Neural cell (in vitro differentiated cells): ENCODE data around the gene ANO1. TPM values are rescaled to one million over a fixed set of nuclear protein-coding genes. Genes with fewer than 3 reads are reported as not detected.

Source experiments
- H2AFZ ChIP-seq: fragments of 200-600, 300-800 bp; sonication (generic), shearing (Covaris generic); 2 replicates; pipeline ENCODE4 v1.6.0; 2014; ENCODE audit warnings: low read depth, mild to moderate bottlenecking, antibody characterized with exemption, low read length, moderate library complexity
- H3F3A ChIP-seq: fragments of 200-600 bp; shearing (Covaris generic); 2 replicates; pipeline ENCODE4 v1.6.1; 2016; ENCODE audit warnings: mild to moderate bottlenecking, moderate library complexity, mixed read lengths, antibody characterized with exemption, low read length; ENCODE audit not compliant: insufficient read depth, poor library complexity, severe bottlenecking
- H3K27ac ChIP-seq: fragments of 200-600, 300-800 bp; sonication (generic), shearing (Covaris generic); 2 replicates; pipeline ENCODE4 v1.5.1; 2014; ENCODE audit warnings: mild to moderate bottlenecking, low read length, moderate library complexity
- H3K27me3 ChIP-seq: fragments of 300-800, 200-600 bp; sonication (generic), shearing (Covaris generic); 2 replicates; pipeline ENCODE4 v1.6.0; 2014; ENCODE audit warnings: mild to moderate bottlenecking, low read depth, low read length, moderate library complexity; ENCODE audit not compliant: insufficient read depth
- H3K36me3 ChIP-seq: fragments of 300-800, 200-600 bp; sonication (generic), shearing (Covaris generic); 2 replicates; pipeline ENCODE4 v1.5.1; 2014; ENCODE audit warnings: mild to moderate bottlenecking, antibody characterized with exemption, low read length, moderate library complexity; ENCODE audit not compliant: insufficient read depth
- H3K4me2 ChIP-seq: fragments of 300-800, 200-600 bp; sonication (generic), shearing (Covaris generic); 2 replicates; pipeline ENCODE4 v1.6.0; 2014; ENCODE audit warnings: mild to moderate bottlenecking, low read length
- H3K4me3 ChIP-seq: fragments of 300-800, 200-600 bp; sonication (generic), shearing (Covaris generic); 2 replicates; pipeline ENCODE4 v1.5.1; 2014; ENCODE audit warnings: mild to moderate bottlenecking, low read length, moderate library complexity
- H3K79me2 ChIP-seq: fragments of 200-600 bp; shearing (Covaris generic); replicated peaks from 2 replicates; pipeline ENCODE4 v1.6.0; 2014; ENCODE audit warnings: mild to moderate bottlenecking, low read length, moderate library complexity; ENCODE audit not compliant: insufficient read depth
- H3K9ac ChIP-seq: fragments of 300-800, 200-600 bp; sonication (generic), shearing (Covaris generic); 2 replicates; pipeline ENCODE4 v1.6.1; 2016; ENCODE audit warnings: mild to moderate bottlenecking, low read length, mixed read lengths
- H3K9me2 ChIP-seq: fragments of 200-600 bp; shearing (Covaris generic); 2 replicates; pipeline ENCODE4 v1.6.1; 2016; ENCODE audit warnings: mild to moderate bottlenecking, low read length, mixed read lengths; ENCODE audit not compliant: insufficient read depth
- H3K9me3 ChIP-seq: fragments of 200-600, 300-800 bp; sonication (generic), shearing (Covaris generic); 2 replicates; pipeline ENCODE4 v1.6.1; 2016; ENCODE audit warnings: mild to moderate bottlenecking, mixed run types, low read length, moderate library complexity, mixed read lengths
- H4K20me1 ChIP-seq: fragments of 200-600 bp; shearing (Covaris generic); 2 replicates; pipeline ENCODE4 v1.6.1; 2016; ENCODE audit warnings: mild to moderate bottlenecking, mixed run types; ENCODE audit not compliant: insufficient read depth
- EP300 ChIP-seq: fragments of 450-650 bp; conservative IDR thresholded peaks from 2 replicates; pipeline ENCODE4 v1.6.1; 2014; ENCODE audit warnings: antibody characterized with exemption, mild to moderate bottlenecking, moderate library complexity; ENCODE audit not compliant: poor library complexity, severe bottlenecking
- EZH2 ChIP-seq: fragments of 200-600, 300-800 bp; shearing (Covaris generic), sonication (generic); IDR thresholded peaks from 2 replicates; pipeline ENCODE4 v1.6.1; 2014; ENCODE audit warnings: antibody characterized with exemption, low read length, borderline replicate concordance, mild to moderate bottlenecking; ENCODE audit not compliant: insufficient read depth, poor library complexity, severe bottlenecking
- MXI1 ChIP-seq: fragments of 450-650 bp; conservative IDR thresholded peaks from 2 replicates; pipeline ENCODE4 v1.6.1; 2014; ENCODE audit warnings: antibody characterized with exemption, mild to moderate bottlenecking; ENCODE audit not compliant: poor library complexity, severe bottlenecking
- POLR2AphosphoS5 ChIP-seq: IDR thresholded peaks from 2 replicates; pipeline ENCODE4 v1.6.1; 2012
- RAD21 ChIP-seq: fragments of 450-650 bp; conservative IDR thresholded peaks from 2 replicates; pipeline ENCODE4 v1.6.1; 2014; ENCODE audit warnings: antibody characterized with exemption, mild to moderate bottlenecking, moderate library complexity
- SMC3 ChIP-seq: fragments of 450-650 bp; conservative IDR thresholded peaks from 2 replicates; pipeline ENCODE4 v1.6.1; 2014; ENCODE audit warnings: antibody characterized with exemption, mild to moderate bottlenecking, moderate library complexity; ENCODE audit not compliant: poor library complexity
- TAF1 ChIP-seq: IDR thresholded peaks from 2 replicates; pipeline ENCODE4 v1.6.1; 2012; ENCODE audit warnings: low read depth
- polyA plus RNA-seq: library from polyadenylated mRNA; depleted of rRNA; stranded (reverse); fragments of >200 nt; gene quantifications from 2 replicates; pipeline ENCODE4 v1.2.3, GENCODE V29; 2014
- TF ChIP-seq, protein P1 (sequence below): IDR thresholded peaks from 2 replicates; pipeline ENCODE4 v1.6.1; 2012; ENCODE audit warnings: borderline replicate concordance
- TF ChIP-seq, protein P2 (sequence below): fragments of 450-650 bp; IDR thresholded peaks from 2 replicates; pipeline ENCODE4 v1.5.1; 2014; ENCODE audit warnings: antibody characterized with exemption, mild to moderate bottlenecking, moderate library complexity; ENCODE audit not compliant: poor library complexity, severe bottlenecking

The ANO1 gene
- polyA plus RNA-seq, 1 donor from 2014 or later, result not detected

GRCh38 chr11:70049045-70049444 lies 29.1 kb upstream of the ANO1 start:
- H4K20me1 ChIP-seq, result no peaks in the 10 kb centered on the region
- H2AFZ ChIP-seq, result no peak overlapping the region
- no peak overlapping the region for H3K27ac ChIP-seq
- no peak overlapping the region for H3K4me3 ChIP-seq
- no peaks in the 10 kb centered on the region for H3K9me2 ChIP-seq
- H3K9ac ChIP-seq, result no peak overlapping the region
- no peaks in the 10 kb centered on the region for H3K79me2 ChIP-seq
- H3F3A ChIP-seq, result no peaks in the 10 kb centered on the region
- no peak overlapping the region for H3K4me2 ChIP-seq
- no peaks in the 10 kb centered on the region for H3K27me3 ChIP-seq
- no peaks in the 10 kb centered on the region for H3K9me3 ChIP-seq
- H3K36me3 ChIP-seq, result no peaks in the 10 kb centered on the region
- no peak for TF ChIP-seq SMC3
- no peak for TF ChIP-seq EZH2
- no peak for TF ChIP-seq POLR2AphosphoS5
- TF ChIP-seq RAD21, result no peak
- no peak for TF ChIP-seq MXI1
- TF ChIP-seq, protein P1, sequence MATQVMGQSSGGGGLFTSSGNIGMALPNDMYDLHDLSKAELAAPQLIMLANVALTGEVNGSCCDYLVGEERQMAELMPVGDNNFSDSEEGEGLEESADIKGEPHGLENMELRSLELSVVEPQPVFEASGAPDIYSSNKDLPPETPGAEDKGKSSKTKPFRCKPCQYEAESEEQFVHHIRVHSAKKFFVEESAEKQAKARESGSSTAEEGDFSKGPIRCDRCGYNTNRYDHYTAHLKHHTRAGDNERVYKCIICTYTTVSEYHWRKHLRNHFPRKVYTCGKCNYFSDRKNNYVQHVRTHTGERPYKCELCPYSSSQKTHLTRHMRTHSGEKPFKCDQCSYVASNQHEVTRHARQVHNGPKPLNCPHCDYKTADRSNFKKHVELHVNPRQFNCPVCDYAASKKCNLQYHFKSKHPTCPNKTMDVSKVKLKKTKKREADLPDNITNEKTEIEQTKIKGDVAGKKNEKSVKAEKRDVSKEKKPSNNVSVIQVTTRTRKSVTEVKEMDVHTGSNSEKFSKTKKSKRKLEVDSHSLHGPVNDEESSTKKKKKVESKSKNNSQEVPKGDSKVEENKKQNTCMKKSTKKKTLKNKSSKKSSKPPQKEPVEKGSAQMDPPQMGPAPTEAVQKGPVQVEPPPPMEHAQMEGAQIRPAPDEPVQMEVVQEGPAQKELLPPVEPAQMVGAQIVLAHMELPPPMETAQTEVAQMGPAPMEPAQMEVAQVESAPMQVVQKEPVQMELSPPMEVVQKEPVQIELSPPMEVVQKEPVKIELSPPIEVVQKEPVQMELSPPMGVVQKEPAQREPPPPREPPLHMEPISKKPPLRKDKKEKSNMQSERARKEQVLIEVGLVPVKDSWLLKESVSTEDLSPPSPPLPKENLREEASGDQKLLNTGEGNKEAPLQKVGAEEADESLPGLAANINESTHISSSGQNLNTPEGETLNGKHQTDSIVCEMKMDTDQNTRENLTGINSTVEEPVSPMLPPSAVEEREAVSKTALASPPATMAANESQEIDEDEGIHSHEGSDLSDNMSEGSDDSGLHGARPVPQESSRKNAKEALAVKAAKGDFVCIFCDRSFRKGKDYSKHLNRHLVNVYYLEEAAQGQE, result no peak
- TF ChIP-seq, protein P2, sequence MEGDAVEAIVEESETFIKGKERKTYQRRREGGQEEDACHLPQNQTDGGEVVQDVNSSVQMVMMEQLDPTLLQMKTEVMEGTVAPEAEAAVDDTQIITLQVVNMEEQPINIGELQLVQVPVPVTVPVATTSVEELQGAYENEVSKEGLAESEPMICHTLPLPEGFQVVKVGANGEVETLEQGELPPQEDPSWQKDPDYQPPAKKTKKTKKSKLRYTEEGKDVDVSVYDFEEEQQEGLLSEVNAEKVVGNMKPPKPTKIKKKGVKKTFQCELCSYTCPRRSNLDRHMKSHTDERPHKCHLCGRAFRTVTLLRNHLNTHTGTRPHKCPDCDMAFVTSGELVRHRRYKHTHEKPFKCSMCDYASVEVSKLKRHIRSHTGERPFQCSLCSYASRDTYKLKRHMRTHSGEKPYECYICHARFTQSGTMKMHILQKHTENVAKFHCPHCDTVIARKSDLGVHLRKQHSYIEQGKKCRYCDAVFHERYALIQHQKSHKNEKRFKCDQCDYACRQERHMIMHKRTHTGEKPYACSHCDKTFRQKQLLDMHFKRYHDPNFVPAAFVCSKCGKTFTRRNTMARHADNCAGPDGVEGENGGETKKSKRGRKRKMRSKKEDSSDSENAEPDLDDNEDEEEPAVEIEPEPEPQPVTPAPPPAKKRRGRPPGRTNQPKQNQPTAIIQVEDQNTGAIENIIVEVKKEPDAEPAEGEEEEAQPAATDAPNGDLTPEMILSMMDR, result no peak
- TF ChIP-seq EP300, result no peak
- TF ChIP-seq TAF1, result no peak

DNA sequence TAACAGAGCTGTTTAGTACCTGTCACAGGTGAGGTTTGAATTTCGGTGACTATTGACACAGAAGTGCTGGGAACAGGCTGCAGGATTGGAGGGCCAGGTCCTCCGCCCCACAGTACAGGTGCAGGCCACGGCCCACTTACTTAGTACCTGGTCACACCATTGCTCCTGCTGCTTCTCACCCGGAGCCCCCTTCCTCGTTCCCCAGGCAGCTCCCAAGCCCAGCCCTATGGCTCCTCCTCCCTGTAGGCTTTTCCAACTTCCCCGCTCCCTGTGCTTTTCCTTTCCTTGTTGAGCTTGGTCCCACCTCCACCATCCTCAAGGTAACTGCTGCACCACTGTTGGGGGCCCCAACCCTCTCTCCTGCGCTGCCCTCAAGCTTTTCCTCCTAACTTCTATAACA lies 27.9 kb upstream of the ANO1 start:
- Histone ChIP-seq H3K27ac (no peak overlapping the region), H3K9me3 (no peaks in the 10 kb centered on the region), H3K36me3 (no peaks in the 10 kb centered on the region), H4K20me1 (no peaks in the 10 kb centered on the region), H3K27me3 (no peaks in the 10 kb centered on the region), H3K79me2 (no peaks in the 10 kb centered on the region), H3K4me3 (no peak overlapping the region), H2AFZ (no peak overlapping the region), H3F3A (no peaks in the 10 kb centered on the region), H3K4me2 (no peak overlapping the region), H3K9ac (no peak overlapping the region), H3K9me2 (no peaks in the 10 kb centered on the region)
- TF ChIP-seq, protein P1, result no peak
- TF ChIP-seq EZH2 (no peak), MXI1 (no peak), RAD21 (no peak), SMC3 (no peak), POLR2AphosphoS5 (no peak)
- TF ChIP-seq, protein P2, result no peak
